GM21360 (cell line): Measurements from ENCODE around the gene KCTD4.

Experiments used
- ATAC-seq: cut with Tn5 transposase; IDR thresholded peaks from one replicate; pipeline ENCODE4 v1.9.1; 2021; ENCODE audit warnings: mild to moderate bottlenecking, moderate library complexity; ENCODE audit not compliant: unreplicated experiment

Gene KCTD4

DNA sequence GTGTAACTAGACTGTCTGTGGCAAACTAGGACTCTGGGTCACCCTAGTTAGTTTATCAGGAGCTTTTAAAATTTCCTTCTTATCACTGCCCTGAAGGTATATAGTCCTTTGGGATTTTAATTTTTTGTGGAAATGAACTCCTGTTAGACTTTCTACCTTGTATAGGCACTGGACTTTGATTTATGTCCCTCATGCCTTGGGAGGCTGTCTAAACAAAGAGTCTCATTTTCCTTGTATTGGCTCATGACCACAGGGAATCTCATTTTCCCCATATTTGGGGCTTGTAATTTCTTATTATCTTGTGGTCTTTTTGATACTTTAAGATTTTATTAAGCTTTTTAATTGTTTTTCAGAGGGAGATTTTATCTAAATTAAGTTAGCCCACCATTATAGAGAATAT, 21.4 kb downstream of the KCTD4 start:
- no peak for ATAC-seq

DNA sequence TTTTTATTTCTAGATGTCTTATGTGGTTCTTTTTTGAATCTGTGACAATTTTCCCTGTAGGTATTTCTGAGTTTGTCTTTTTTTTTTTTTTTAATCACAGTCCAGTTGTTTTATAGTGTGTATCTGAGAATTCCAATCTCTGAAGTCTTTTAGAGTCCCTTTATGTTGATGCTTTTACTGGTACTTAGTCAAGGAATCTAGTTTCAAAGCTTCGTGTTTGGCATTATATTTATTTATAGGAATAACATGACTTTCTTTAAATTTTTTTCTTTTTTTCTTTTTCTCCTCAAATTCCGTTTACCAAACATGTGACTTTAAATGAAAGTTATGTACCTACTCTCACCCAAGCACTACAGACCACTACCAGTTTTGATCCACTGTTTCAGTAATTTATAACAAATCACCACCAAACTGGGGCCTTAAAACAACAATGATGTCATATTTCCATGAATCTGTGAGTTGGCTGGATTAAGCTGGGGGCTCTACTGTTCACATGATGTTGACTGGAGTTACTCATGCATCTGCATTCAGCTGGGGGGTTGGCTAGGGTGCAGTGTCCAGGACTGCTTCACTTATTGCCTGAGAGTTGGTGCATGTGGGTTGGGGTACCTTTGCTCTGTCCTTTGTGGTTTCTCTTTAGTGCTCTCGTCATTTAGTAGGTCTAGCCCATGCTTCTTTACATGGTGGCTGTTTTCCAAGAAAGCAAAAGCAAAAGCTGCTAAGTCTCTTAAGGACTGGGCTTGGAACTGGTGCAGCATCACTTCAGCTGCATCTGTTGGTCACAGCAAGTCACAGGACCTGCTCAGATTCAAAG, 22.3 kb downstream of the KCTD4 start:
- ATAC-seq = no peak

DNA sequence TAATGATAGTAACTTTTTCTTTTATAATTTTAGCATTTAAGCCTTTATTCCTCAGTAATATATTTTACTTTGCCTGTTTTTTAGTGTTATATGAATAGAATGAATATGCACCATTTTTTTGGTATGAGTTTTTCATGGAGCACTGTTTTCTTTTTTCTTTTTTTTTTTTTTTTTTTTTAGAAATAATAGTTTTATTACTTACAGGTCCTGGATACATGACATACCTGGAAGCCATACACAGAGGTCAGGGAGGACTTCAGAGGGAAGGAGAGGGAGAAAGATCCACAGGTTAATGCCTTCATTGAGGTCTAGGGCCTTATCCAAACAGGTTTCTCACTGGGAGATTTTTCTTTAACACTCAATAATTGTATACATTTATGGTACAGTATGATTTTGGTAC, 26.4 kb downstream of the KCTD4 start:
- no peak for ATAC-seq

DNA sequence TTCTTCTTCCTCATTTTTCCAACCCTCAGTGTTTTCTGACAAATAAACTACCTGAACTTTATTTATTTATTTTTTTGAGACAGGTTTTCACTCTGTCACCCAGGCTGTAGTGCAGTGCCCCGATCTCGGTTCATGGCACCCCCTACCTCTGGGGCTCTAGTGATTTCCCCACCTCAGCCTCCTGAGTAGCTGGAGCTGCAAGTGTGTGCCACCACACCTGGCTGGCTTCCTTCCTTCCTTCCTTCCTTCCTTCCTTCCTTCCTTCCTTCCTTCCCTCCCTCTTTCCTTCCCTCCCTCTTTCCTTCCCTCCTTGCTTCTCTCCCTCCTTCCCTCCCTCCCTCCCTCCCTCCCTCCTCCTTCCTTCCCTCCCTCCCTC, 32.3 kb downstream of the KCTD4 start:
- ATAC-seq = no peak

DNA sequence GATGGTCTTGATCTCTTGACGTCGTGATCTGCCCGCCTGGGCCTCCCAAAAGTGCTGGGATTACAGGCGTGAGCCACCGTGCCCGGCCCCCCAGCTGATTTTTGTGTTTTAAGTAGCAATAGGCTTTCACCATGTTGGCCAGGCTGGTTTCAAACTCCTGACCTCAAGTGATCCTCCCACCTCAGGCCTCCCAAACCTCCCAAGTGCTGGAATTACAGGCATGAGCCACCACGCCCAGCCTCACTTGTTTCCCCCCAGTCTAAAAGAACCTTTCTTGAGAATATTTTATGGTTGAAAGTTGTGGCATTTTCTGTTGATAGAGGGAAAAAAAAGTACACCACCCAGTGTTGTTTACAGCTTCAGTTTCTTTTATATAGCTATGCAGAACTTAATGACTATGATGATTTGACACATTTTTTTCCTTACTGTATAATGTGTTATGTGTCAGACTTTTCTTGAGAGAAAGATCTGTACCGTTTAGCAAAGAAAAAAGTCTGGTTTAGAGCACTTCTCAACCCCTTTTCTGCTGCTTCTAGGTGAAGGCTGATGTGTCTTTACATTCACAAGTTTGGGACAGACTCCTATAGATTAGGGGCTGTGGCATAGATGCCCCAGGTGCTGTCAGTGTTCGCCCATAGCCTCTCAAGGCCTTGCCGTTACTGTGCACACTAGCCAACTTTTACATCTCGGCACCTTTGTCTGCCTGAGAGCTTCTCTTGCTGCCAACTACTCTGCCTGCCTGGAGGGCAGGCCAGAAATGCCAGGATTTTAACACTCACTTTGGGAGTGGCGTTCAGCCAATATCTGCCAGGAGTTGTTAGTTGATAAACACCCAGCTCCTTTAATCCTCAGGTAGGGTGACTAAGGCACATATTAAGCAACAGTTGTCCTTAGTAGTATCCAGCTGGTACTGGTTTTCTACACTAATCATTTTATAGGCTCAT, 33.0 kb downstream of the KCTD4 start:
- no peak for ATAC-seq

DNA sequence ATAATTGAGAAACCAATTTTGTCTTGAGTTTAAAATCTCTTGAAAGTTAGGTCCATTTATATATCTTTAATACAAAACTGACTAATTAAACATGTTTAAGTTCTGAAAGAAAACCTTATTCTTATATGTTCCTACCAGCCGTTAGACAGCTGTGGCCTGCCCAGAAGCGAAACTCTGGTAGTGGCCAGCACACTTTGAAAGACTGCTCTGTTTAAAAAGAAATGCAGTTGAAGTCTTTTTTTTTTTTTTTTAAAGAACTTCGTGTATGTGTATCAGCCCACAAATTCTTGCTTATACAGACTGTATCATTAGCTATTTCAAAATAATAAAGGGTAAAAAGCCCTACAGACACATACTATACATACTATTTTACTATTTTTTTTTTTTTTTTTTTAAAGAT, 34.0 kb downstream of the KCTD4 start:
- no peak for ATAC-seq

DNA sequence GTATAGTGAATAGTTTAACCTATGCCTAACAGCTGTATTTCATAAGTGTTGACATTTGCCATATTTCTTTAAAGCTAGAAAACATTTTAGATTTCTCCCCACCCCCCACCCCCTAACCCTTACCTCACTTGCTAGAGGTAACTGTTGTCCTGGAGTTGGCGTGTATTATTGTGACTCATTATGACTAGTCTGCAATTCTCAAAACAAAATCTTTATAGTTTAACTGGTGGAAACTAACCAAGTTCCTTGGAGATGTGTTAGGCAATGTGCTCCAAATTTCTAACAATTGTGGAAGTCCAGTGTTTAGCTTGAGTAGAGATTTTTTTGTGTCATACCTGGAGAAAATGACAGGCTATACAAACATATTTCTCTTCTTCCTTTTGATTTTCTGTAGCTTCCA, 38.0 kb downstream of the KCTD4 start:
- ATAC-seq = no peak

DNA sequence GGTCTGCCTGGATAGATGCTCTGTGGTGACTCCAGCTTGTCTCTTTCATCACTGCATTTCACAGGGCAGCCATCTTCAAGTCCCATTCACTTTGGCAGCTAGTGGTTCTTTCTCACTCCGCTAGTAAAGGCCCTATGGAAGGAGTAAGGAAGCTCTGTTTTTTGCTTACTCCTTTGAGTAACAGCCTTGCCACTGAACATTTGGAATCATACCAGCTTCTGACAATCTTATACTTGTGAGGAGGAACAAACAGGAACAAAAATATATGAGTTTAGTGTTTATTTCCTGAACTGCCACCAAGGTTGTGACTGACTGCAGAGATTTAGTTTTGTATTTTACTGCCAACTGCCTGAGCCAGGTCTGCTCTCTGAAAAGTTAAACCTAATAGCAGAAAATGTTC, 38.7 kb downstream of the KCTD4 start:
- no peak for ATAC-seq

DNA sequence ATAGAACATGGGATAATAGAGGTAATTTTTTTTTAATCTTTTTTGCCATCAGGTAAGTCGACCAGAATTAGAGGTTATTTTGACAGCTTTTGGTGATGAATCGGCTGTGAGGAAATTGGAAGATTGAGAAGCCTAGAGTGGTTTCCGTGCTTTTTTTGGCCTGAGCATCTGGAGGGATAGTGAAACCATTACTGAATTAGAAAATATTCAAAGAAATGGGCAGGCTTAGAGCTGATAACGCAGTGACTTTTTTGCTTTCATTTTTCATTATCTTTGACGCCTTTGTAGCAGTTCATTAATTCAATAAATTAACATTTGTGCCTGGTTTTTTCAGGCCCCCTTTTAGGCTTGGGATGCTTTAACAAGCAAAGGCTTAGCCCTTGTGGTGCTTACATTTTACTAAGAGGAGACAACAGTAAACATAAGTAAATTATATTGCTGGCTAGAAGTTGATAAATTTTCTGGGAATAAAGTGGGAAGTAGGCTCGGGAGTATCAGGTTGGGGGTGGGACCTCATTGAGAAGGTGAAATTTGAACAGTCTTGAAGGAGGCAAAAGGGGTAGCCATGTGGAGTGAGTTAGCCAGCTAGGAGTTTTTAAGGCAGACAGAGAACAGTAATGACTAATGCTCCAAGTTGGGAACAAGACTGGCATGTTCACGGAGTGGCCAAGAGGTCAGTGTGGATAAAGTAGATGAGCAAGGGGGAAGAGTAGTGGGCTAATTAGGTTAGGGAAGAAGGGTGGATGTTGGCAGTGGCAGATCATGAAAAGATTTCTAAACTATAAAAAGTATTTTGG, 44.1 kb downstream of the KCTD4 start:
- ATAC-seq = no peak

DNA sequence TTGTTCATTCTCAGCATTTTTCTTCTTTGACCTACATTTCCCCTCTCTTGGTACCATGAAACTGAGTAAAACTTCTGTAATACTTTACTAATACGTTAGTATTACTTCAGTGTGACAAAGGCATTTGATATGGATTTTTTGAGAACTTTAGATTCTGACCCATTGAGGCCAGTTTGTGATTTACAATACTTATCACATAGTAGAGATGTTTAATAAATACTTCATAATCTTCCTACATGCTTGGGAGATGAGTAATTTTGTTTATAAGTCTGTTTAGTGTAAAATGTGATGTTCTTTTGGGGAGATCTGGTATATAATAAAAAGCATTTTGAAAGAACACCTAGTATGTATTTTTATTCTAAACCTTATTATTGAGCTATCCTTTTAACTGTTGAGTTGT, 50.9 kb downstream of the KCTD4 start:
- ATAC-seq = no peak

DNA sequence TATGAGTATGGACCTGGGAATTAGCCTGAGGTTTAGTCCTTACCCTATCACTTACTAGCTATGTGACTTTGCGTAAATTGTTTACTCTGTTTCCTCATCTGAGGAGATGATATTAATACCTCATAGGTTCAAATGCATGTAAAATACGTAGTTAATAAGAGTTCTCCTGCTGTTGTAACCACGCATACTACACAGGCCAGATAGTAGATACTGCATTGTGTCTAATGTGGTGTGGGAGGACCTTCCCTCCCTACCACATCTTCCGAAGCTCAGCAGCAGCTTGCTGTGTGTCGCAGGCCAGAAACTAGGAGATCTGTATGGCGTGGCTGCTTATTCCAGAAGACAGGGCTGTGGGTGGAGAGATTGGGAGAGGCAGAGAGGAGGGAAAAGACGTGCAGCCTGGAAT, 57.5 kb downstream of the KCTD4 start:
- ATAC-seq = no peak
